GM12878 (cell line): ENCODE results near the gene FAM9C. TPM values are rescaled to one million over a fixed set of nuclear protein-coding genes. Genes with fewer than 3 reads are reported as not detected.

ENCODE experiments used
- ATAC-seq: fragments of 200-7000 bp; cut with Tn5 transposase; 3 replicates; pipeline ENCODE4 v1.9.1; 2020; ENCODE audit warnings: mild to moderate bottlenecking, moderate library complexity
- BruUV-seq: library from RNA; stranded (reverse); fragments of 400-500 nt; replicated peaks from 2 replicates; lab custom pipeline; 2021; lab: Mats Ljungman, UMichigan
- CTCF ChIA-PET: fragments of 300-600 bp; sonication (Branson Sonifier 250); formaldehyde crosslinking; extraction: SDS; loops from one replicate; lab custom pipeline; 2021; ENCODE audit warnings: inconsistent platforms; lab: Yijun Ruan, JAX
- POLR2A ChIA-PET: fragments of 350-600 bp; formaldehyde crosslinking; extraction: SDS; loops from one replicate; lab custom pipeline; 2021; ENCODE audit warnings: inconsistent platforms; lab: Charles Lee
- RAD21 ChIA-PET: fragments of 300-600 bp; sonication (Branson Sonifier 250); formaldehyde crosslinking; loops from one replicate; lab custom pipeline; 2023; ENCODE audit warnings: antibody characterized with exemption; ENCODE audit not compliant: unreplicated experiment; lab: Charles Lee
- SMC1A ChIA-PET: fragments of 300-600 bp; sonication (Branson Sonifier 250); formaldehyde crosslinking; loops from one replicate; lab custom pipeline; 2023; ENCODE audit not compliant: unreplicated experiment, uncharacterized antibody; lab: Charles Lee
- DNase-seq: peaks from one replicate; pipeline ENCODE4 v3.0.0-alpha.2; 2011; ENCODE audit warnings: low read depth, low spot score
- FAIRE-seq: peaks from 3 replicates; lab custom pipeline; 2011; peaks lifted over from hg19 to GRCh38; lab: Jason Lieb, UNC
- H2AFZ ChIP-seq: 2 replicates; pipeline ENCODE4 v1.6.0; 2011; ENCODE audit warnings: low read depth, low read length, control low read depth; ENCODE audit not compliant: control insufficient read depth
- H3K27ac ChIP-seq: 2 replicates; pipeline ENCODE4 v1.5.1; 2011; ENCODE audit warnings: control low read depth; ENCODE audit not compliant: control insufficient read depth, insufficient read depth
- H3K27me3 ChIP-seq, 2 experiments: replicated peaks in 1 of 2; 2 replicates each; pipeline versions ENCODE4 v1.6.0 to v1.6.1; 2011; ENCODE audit warnings: low read length in 1 of 2; ENCODE audit not compliant: control insufficient read depth in 2 of 2, insufficient read depth in 2 of 2
- H3K36me3 ChIP-seq, 2 experiments: 2 replicates each; pipeline ENCODE4 v1.5.1; 2011; ENCODE audit warnings: low read length in 1 of 2; ENCODE audit not compliant: control insufficient read depth in 2 of 2, insufficient read depth in 2 of 2
- H3K4me1 ChIP-seq: 2 replicates; pipeline ENCODE4 v1.6.1; 2011; ENCODE audit warnings: mild to moderate bottlenecking, low read length, moderate library complexity, mixed read lengths; ENCODE audit not compliant: control insufficient read depth, insufficient read depth
- H3K4me2 ChIP-seq: 2 replicates; pipeline ENCODE4 v1.6.0; 2011; ENCODE audit warnings: control low read depth; ENCODE audit not compliant: control insufficient read depth, insufficient read depth
- H3K4me3 ChIP-seq: fragments of 200-600 bp; sonication (generic); 2 replicates; pipeline ENCODE4 v1.5.1; 2016
- H3K79me2 ChIP-seq: 2 replicates; pipeline ENCODE4 v1.6.0; 2011; ENCODE audit warnings: low read length; ENCODE audit not compliant: control insufficient read depth, insufficient read depth
- H3K9ac ChIP-seq: 2 replicates; pipeline ENCODE4 v1.8.0; 2011; ENCODE audit warnings: low read length, control low read depth, mixed read lengths; ENCODE audit not compliant: control insufficient read depth, insufficient read depth
- H3K9me3 ChIP-seq: replicated peaks from 3 replicates; pipeline ENCODE4 v1.5.1; 2011; ENCODE audit warnings: mild to moderate bottlenecking, low read length; ENCODE audit not compliant: control insufficient read depth, insufficient read depth
- H4K20me1 ChIP-seq: 2 replicates; pipeline ENCODE4 v1.6.0; 2011; ENCODE audit not compliant: control insufficient read depth, insufficient read depth
- ASH2L ChIP-seq: fragments of 300-600, 200-600 bp; sonication (generic); IDR thresholded peaks from 2 replicates; pipeline ENCODE4 v1.6.1; 2017; ENCODE audit warnings: low read depth, mild to moderate bottlenecking, borderline replicate concordance
- DPF2 ChIP-seq: fragments of 450-650 bp; IDR thresholded peaks from 2 replicates; pipeline ENCODE4 v1.6.1; 2017; ENCODE audit warnings: mild to moderate bottlenecking
- KAT2A ChIP-seq: conservative IDR thresholded peaks from 2 replicates; pipeline ENCODE4 v1.6.1; 2011; ENCODE audit warnings: low read depth, low read length; ENCODE audit not compliant: control insufficient read depth
- KDM1A ChIP-seq: fragments of 200-600 bp; sonication (generic); IDR thresholded peaks from 2 replicates; pipeline ENCODE4 v1.6.1; 2016; ENCODE audit warnings: borderline replicate concordance
- MYC ChIP-seq: IDR thresholded peaks from 2 replicates; pipeline ENCODE4 v1.6.1; 2011; ENCODE audit warnings: mild to moderate bottlenecking, low read length, moderate library complexity, inconsistent platforms; ENCODE audit not compliant: insufficient read depth, insufficient replicate concordance, insufficient read length, severe bottlenecking
- NBN ChIP-seq: fragments of 450-650 bp; IDR thresholded peaks from 2 replicates; pipeline ENCODE4 v1.6.1; 2016
- NFIC ChIP-seq: IDR thresholded peaks from 2 replicates; pipeline ENCODE4 v1.6.1; 2012; ENCODE audit warnings: low read depth, mild to moderate bottlenecking, inconsistent platforms, low read length, moderate library complexity
- NR2F1 ChIP-seq: fragments of 450-650 bp; conservative IDR thresholded peaks from 2 replicates; pipeline ENCODE4 v1.6.1; 2017; ENCODE audit warnings: mild to moderate bottlenecking
- NRF1 ChIP-seq: conservative IDR thresholded peaks from 2 replicates; pipeline ENCODE4 v1.6.1; 2011; ENCODE audit warnings: mild to moderate bottlenecking, low read depth, low read length, improper control_type of control experiment
- POU2F2 ChIP-seq: IDR thresholded peaks from 3 replicates; pipeline ENCODE4 v1.6.1; 2011; ENCODE audit warnings: low read depth, mild to moderate bottlenecking, low read length, borderline replicate concordance
- RFX5 ChIP-seq: IDR thresholded peaks from 2 replicates; pipeline ENCODE4 v1.6.1; 2011; ENCODE audit warnings: low read depth, low read length, improper control_type of control experiment
- SMAD1 ChIP-seq: fragments of 450-650 bp; IDR thresholded peaks from 2 replicates; pipeline ENCODE4 v1.6.1; 2018; ENCODE audit warnings: mild to moderate bottlenecking, low read depth; ENCODE audit not compliant: partially characterized antibody
- SREBF1 ChIP-seq: IDR thresholded peaks from 2 replicates; pipeline ENCODE4 v1.6.1; 2012; ENCODE audit warnings: mild to moderate bottlenecking, low read length
- TCF12 ChIP-seq: IDR thresholded peaks from 2 replicates; pipeline ENCODE4 v1.6.1; 2011; ENCODE audit warnings: low read depth, mild to moderate bottlenecking, low read length
- WRNIP1 ChIP-seq: IDR thresholded peaks from 2 replicates; pipeline ENCODE4 v1.6.1; 2011; ENCODE audit warnings: low read depth, low read length, improper control_type of control experiment, borderline replicate concordance
- ZBED1 ChIP-seq: IDR thresholded peaks from 2 replicates; pipeline ENCODE4 v1.6.1; 2016; ENCODE audit warnings: borderline replicate concordance
- ZNF207 ChIP-seq: fragments of 450-650 bp; IDR thresholded peaks from 2 replicates; pipeline ENCODE4 v1.6.1; 2014; ENCODE audit warnings: antibody characterized with exemption, mild to moderate bottlenecking, borderline replicate concordance
- ZNF384 ChIP-seq: IDR thresholded peaks from 2 replicates; pipeline ENCODE4 v1.6.1; 2012; ENCODE audit warnings: low read depth, mild to moderate bottlenecking, low read length, improper control_type of control experiment, borderline replicate concordance
- ZSCAN29 ChIP-seq: fragments of 450-650 bp; IDR thresholded peaks from 2 replicates; pipeline ENCODE4 v1.6.1; 2017; ENCODE audit warnings: mild to moderate bottlenecking, moderate library complexity
- WGBS: methylation state at CpG from one replicate; pipeline ENCODE4 v1.1.6; 2016; ENCODE audit warnings: low lambda C conversion rate; ENCODE audit not compliant: insufficient replicate concordance, insufficient coverage; ENCODE audit errors: missing lambda C conversion rate; 5-methylcytosine and 5-hydroxymethylcytosine counted together
- in situ Hi-C: fragments of 300-500 bp; cut with MboI; formaldehyde crosslinking; loops from 9 replicates; pipeline ENCODE4 v1.14.3; 2018; ENCODE audit warnings: mixed read lengths
- intact Hi-C: fragments of 100-400 bp; cut with micrococcal nuclease; formaldehyde crosslinking; loops from one replicate; pipeline ENCODE4 v1.14.2; 2022; ENCODE audit not compliant: unreplicated experiment
- polyA plus RNA-seq, 11 experiments: library from polyadenylated mRNA; depleted of rRNA in 4 of 11; unstranded in 6 of 11; stranded (reverse) in 5 of 11; fragments of >200 nt; fragmentation: Nextera tagmentation in 4 of 11; fragmentation: Illumina TruSeq in 1 of 11; extraction: Ambion mirVana in 4 of 11; extraction: Trizol in 1 of 11; gene quantifications; 1 replicate in 1 of 11; 2 replicates in 10 of 11; pipeline versions ENCODE4 v1.2.1 to v1.2.3, GENCODE V29; 2011 to 2016; ENCODE audit warnings: inconsistent platforms in 2 of 11, missing spikeins in 2 of 11, low read depth in 1 of 11
- total RNA-seq, 4 experiments: library from RNA; depleted of rRNA in 3 of 4; stranded (reverse); fragments of >200 nt in 3 of 4; fragmentation: Illumina TruSeq in 1 of 4; extraction: Trizol in 1 of 4; gene quantifications; 2 replicates each; pipeline versions ENCODE4 v1.2.1 to v1.2.3, GENCODE V29; 2013 to 2021
- TF ChIP-seq, protein P1 (sequence below): IDR thresholded peaks from 2 replicates; pipeline ENCODE4 v1.6.1; 2011; ENCODE audit warnings: borderline replicate concordance, low read depth, mild to moderate bottlenecking, moderate library complexity, low read length; ENCODE audit not compliant: insufficient read depth, poor library complexity, severe bottlenecking

Gene FAM9C
- total and polyA plus RNA-seq, 10 of the 15 experiments (the other 5 are each of a cell fraction or from before 2014, with no cell fraction given): 0.01 to 0.03 TPM; not detected in 8

DNA sequence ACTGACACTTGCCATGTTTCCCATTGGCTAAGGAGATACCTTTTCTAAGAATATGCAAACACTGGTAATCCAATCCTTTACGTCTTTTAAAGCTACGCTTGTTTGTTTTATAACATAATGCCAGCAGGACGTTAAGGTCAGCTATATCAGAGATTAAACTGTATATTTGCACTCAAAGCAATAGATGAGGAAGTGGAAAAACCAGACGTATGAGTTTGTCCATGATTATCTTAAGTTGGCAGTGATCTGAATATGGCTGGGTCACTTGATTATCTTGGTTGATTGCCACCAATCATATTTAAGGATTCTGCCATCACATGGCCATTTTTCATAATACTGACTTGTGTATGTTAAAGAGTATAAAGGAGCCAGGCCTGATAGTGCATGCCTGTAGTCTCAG lies 50.1 kb downstream of the FAM9C start:
- ATAC-seq: no peak
- RAD21 ChIA-PET: interaction anchor here (1.0 to 21.5 kb wide), 5 partner anchors 15 to 97 kb away, joined by 3 to 525 read pairs (median 4); partner anchors contain the start of gene TMSB4X
- in situ Hi-C loops: no loop called here

DNA sequence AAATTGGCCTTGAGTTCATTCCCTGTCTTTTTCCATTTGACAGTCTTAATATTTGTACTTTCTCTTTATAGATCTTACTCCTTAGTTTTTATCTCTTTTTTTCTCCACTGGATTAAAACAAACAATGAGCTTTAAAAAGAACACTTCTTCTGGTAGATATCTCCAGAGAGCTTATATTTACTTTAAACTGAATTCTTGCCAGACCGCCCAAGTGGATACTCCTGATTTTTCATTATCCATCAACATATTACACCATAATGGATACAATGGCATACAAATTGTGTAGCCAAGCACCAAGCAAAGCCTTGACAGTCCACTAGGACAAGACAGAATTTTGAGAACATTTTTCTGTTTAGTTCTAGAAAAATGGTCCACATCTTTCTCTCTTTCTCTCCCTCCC lies 50.6 kb downstream of the FAM9C start:
- no peak overlapping the region for H3K4me3 ChIP-seq
- H3K36me3 ChIP-seq: no peaks in the 10 kb centered on the region
- no peak overlapping the region for H3K4me2 ChIP-seq
- intact Hi-C loops (no loop called here), in situ Hi-C loops (no loop called here)
- ATAC-seq: no peak
- ChIA-PET CTCF (interaction anchor here (1.0 to 2.2 kb wide), 3 partner anchors 10 to 14 kb away, joined by 3 to 6 read pairs (median 4); no protein-coding TSS in a partner anchor), RAD21 (interaction anchor here (1.6 to 2.2 kb wide), 3 partner anchors 15 to 97 kb away, joined by 3 to 5 read pairs (median 4); no protein-coding TSS in a partner anchor), SMC1A (interaction anchor here (0.7 to 25.1 kb wide), 7 partner anchors 9 to 263 kb away, joined by 3 to 847 read pairs (median 6); no protein-coding TSS in a partner anchor), POLR2A (interaction anchor here (0.6 to 1.5 kb wide), 2 partner anchors 30 to 95 kb away, joined by 3 to 6 read pairs; no protein-coding TSS in a partner anchor)
- H3K9me3 ChIP-seq: no peaks in the 10 kb centered on the region
- no peak overlapping the region for H3K27ac ChIP-seq
- H3K4me1 ChIP-seq: peaks cover 15% of the 10 kb centered on the region
- 52% methylated on average over 1 of the region's 1 CpG for WGBS
- no peaks in the 10 kb centered on the region for H4K20me1 ChIP-seq
- no peak overlapping the region for H2AFZ ChIP-seq
- H3K79me2 ChIP-seq: no peaks in the 10 kb centered on the region
- H3K27me3 ChIP-seq: no peaks in the 10 kb centered on the region
- no peak overlapping the region for H3K9ac ChIP-seq
- no TSS peak for BruUV-seq
- FAIRE-seq: no peak
- DNase-seq: no peak
- no peak for TF ChIP-seq SREBF1
- no peak for TF ChIP-seq SMAD1
- TF ChIP-seq ZBED1: no peak
- no peak for TF ChIP-seq RFX5
- TF ChIP-seq, protein P1, sequence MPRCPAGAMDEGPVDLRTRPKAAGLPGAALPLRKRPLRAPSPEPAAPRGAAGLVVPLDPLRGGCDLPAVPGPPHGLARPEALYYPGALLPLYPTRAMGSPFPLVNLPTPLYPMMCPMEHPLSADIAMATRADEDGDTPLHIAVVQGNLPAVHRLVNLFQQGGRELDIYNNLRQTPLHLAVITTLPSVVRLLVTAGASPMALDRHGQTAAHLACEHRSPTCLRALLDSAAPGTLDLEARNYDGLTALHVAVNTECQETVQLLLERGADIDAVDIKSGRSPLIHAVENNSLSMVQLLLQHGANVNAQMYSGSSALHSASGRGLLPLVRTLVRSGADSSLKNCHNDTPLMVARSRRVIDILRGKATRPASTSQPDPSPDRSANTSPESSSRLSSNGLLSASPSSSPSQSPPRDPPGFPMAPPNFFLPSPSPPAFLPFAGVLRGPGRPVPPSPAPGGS: no peak

More for the DNA sequence above, 50.1 kb downstream of the FAM9C start:
- TF ChIP-seq DPF2 (no peak), NR2F1 (no peak), KDM1A (no peak), ZNF384 (no peak), ASH2L (no peak), TCF12 (no peak), MYC (no peak), NBN (no peak), NFIC (no peak), NRF1 (no peak), KAT2A (no peak), ZSCAN29 (no peak), ZNF207 (no peak), WRNIP1 (no peak), POU2F2 (no peak)
- no peak overlapping the region for H3K9ac ChIP-seq
- no peak overlapping the region for H2AFZ ChIP-seq
- H3K9me3 ChIP-seq: no peaks in the 10 kb centered on the region
- no peak for DNase-seq
- H3K4me3 ChIP-seq: no peak overlapping the region
- no peaks in the 10 kb centered on the region for H4K20me1 ChIP-seq
- SMC1A ChIA-PET: interaction anchor here (1.0 to 25.1 kb wide), 7 partner anchors 8 to 88 kb away, joined by 3 to 847 read pairs (median 12); no protein-coding TSS in a partner anchor
- BruUV-seq: no TSS peak
- FAIRE-seq: no peak
- 82% methylated on average over 4 of the region's 4 CpGs for WGBS
- CTCF ChIA-PET: interaction anchor here (1.9 kb wide), 1 partner anchor 10 kb away, joined by 4 read pairs; no protein-coding TSS in a partner anchor
- no peaks in the 10 kb centered on the region; the same call in 1 of the 2 replicates for H3K79me2 ChIP-seq
- H3K27ac ChIP-seq: no peak overlapping the region
- peaks cover 20% of the 10 kb centered on the region for H3K4me1 ChIP-seq
- POLR2A ChIA-PET: interaction anchor here (0.6 to 1.5 kb wide), 2 partner anchors 29 to 95 kb away, joined by 3 to 6 read pairs; no protein-coding TSS in a partner anchor
- H3K4me2 ChIP-seq: no peak overlapping the region
- no peaks in the 10 kb centered on the region for H3K36me3 ChIP-seq
- intact Hi-C loops: no loop called here
- no peaks in the 10 kb centered on the region for H3K27me3 ChIP-seq
